GM12872 (cell line): ENCODE data around the gene MARK3.

ENCODE experiments used
- CTCF ChIP-seq: IDR thresholded peaks from 3 replicates; pipeline ENCODE4 v1.5.1; 2011; ENCODE audit warnings: low read depth, mild to moderate bottlenecking, low read length, moderate library complexity; ENCODE audit not compliant: insufficient read depth

Gene MARK3

GRCh38 chr14:103538291-103539055, 153.3 kb downstream of the MARK3 start:
- TF ChIP-seq CTCF, result no peak

- no peak for TF ChIP-seq CTCF
Observed at GRCh38 chr14:103539056-103539825, 154.0 kb downstream of the MARK3 start.

- no peak for TF ChIP-seq CTCF
Observed at GRCh38 chr14:103540821-103541708, 155.8 kb downstream of the MARK3 start.

GRCh38 chr14:103541709-103542604, 156.7 kb downstream of the MARK3 start:
- TF ChIP-seq CTCF, result no peak

- TF ChIP-seq CTCF, result no peak
Observed at GRCh38 chr14:103542605-103543088, 157.4 kb downstream of the MARK3 start.

- TF ChIP-seq CTCF, result no peak
Observed at GRCh38 chr14:103543140-103543539, 157.9 kb downstream of the MARK3 start.
